ENCODE measurements around the gene INPP1.
"Not testable (repeated sequence)": the region's sequence is repeated elsewhere in the genome, so short reads cannot be mapped to it uniquely, and the experiment has no call there.

The INPP1 gene

DNA sequence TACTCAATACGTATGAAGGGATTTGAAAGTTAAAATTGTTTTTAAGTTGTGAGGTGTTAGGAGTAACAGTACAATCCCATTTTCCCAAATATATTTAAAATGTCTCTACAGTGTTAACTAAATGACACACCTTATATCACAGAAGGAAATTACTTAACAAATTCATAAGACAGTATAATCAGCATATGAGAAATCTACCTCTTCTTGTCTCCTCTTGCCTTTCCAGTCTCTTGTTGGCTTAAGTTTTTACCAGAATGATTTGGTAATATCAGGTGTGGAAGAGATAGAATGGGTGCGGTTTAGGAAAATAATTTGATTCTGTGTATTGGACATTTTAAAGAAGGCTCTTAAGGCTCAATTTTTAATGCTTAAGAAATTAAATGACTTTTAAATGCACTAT is 9.5 kb upstream of the INPP1 start:
- H3K4me3 ChIP-seq (replicated peaks; ENCODE audit: low read depth, low read length): no peak overlapping the region
- TF ChIP-seq, protein P1, sequence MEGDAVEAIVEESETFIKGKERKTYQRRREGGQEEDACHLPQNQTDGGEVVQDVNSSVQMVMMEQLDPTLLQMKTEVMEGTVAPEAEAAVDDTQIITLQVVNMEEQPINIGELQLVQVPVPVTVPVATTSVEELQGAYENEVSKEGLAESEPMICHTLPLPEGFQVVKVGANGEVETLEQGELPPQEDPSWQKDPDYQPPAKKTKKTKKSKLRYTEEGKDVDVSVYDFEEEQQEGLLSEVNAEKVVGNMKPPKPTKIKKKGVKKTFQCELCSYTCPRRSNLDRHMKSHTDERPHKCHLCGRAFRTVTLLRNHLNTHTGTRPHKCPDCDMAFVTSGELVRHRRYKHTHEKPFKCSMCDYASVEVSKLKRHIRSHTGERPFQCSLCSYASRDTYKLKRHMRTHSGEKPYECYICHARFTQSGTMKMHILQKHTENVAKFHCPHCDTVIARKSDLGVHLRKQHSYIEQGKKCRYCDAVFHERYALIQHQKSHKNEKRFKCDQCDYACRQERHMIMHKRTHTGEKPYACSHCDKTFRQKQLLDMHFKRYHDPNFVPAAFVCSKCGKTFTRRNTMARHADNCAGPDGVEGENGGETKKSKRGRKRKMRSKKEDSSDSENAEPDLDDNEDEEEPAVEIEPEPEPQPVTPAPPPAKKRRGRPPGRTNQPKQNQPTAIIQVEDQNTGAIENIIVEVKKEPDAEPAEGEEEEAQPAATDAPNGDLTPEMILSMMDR (IDR thresholded peaks at IDR 0.05; ENCODE audit: low read depth, low read length, missing control alignments): no peak
- DNase-seq (ENCODE audit: extremely low read depth, low read depth): no peak

DNA sequence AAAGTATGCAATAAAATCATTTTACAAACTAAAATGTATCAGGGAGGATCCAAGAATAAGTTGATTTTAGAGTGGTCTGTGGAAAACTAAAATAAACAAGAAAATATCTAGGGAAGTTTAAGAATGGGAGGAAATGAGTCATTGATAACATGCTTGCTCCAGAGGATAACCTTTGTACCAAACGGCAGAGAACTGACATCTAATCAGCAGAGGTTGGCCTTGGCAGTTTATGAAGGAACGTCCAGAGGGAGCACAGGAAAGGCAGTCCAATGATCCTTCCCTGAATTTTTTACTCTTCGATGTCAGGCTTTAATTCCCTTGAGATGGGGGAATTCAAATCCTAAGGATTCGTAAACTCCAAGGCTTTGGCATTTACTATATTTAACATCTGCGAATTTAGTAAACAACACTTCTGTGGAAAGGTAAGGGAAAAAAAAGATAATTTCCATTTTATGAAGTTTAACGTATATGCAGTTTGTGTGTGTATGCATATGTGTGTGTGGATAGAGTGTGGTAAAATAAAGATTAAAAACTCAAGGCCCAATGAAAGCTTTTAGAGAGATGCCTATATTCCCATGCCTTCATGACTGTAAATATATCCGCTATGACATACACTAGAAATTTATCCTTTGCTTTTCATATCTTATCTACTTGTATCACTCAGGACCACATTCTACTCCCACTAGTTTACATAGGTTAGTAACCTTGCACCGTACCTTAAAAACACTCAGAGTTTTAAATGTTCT is 8.7 kb upstream of the INPP1 start:
- no peak for DNase-seq (ENCODE audit: extremely low read depth, low read depth)
- TF ChIP-seq, protein P1 (IDR thresholded peaks at IDR 0.05; ENCODE audit: low read depth, low read length, missing control alignments): no peak
- no peak overlapping the region for H3K4me3 ChIP-seq (replicated peaks; ENCODE audit: low read depth, low read length)

DNA sequence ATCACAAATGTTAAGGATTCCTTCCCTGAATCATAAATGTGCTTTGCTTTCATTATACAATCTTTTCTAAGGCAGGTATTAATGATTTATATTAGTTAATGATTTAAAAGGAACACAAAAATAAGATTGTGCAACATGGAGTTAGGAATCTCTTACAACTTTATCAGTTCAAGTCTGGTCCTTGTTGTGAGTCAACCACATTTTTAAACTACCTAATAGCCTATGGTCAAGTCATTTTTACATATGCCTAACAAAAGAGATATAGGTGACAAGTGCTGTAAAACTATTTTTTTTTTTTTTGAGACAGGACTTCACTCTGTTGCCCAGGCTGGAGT is 8.2 kb upstream of the INPP1 start:
- no peak overlapping the region for H3K4me3 ChIP-seq (replicated peaks; ENCODE audit: low read depth, low read length)
- DNase-seq (ENCODE audit: extremely low read depth, low read depth): no peak
- TF ChIP-seq, protein P1 (IDR thresholded peaks at IDR 0.05; ENCODE audit: low read depth, low read length, missing control alignments): no peak

DNA sequence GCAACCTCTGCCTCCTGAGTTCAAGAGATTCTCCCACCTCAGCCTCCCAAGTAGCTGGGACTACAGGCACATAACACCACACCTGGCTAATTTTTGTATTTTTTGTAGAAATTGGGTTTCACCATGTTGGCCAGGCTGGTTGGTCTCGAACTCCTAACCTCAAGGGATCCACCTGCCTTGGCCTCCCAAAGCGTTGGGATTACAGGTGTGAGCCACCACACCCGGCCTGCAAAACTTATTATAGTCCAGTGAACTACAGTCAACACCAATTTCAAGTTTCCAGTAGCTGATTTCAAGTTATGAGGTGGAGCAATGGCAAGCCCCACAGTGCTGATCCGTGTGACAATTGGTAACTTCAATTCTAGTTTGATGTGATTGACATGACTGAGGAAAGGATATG is 7.8 kb upstream of the INPP1 start:
- DNase-seq (ENCODE audit: extremely low read depth, low read depth); H3K4me3 ChIP-seq (replicated peaks; ENCODE audit: low read depth, low read length): not testable (repeated sequence)

DNA sequence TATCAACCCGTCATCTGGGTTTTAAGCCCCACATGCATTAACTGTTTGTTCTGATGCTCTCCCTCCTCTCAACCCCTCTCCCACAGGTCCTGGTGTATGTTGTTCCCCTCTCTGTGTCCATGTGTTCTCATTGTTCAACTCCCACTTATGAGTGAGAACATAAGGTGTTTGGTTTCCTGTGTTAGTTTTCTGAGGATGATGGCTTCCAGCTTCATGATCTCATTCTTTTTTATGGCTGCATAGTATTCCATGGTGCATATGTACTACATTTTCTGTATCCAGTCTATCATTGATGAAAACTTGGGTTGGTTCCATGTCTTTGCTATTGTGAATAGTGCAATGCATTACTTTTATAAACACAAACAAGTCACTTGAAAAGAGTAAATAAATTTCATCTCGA is 7.0 kb upstream of the INPP1 start:
- no peak overlapping the region for H3K4me3 ChIP-seq (replicated peaks; ENCODE audit: low read depth, low read length)
- DNase-seq (ENCODE audit: extremely low read depth, low read depth): no peak
- TF ChIP-seq, protein P1 (IDR thresholded peaks at IDR 0.05; ENCODE audit: low read depth, low read length, missing control alignments): no peak

DNA sequence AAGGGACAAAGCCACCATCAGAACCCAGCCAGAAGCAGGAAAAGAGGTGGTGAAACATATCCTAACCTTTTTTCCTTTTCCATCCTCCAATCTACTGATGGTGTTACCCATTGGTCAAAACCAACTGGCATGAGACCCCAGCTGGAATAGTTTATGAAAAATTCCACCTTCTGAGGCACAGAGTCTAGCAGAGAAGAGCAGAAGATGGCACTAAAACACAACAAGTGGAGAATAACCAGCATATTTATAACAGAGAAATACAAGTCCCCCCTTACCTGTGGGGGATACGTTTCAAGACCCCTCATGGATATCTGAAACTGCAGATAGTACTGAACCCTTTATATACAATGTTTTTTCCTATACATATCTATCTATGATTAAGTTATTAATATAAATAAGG is 4.9 kb upstream of the INPP1 start:
- no peak overlapping the region for H3K4me3 ChIP-seq (replicated peaks; ENCODE audit: low read depth, low read length)
- TF ChIP-seq, protein P1 (IDR thresholded peaks at IDR 0.05; ENCODE audit: low read depth, low read length, missing control alignments): no peak
- no peak for DNase-seq (ENCODE audit: extremely low read depth, low read depth)

DNA sequence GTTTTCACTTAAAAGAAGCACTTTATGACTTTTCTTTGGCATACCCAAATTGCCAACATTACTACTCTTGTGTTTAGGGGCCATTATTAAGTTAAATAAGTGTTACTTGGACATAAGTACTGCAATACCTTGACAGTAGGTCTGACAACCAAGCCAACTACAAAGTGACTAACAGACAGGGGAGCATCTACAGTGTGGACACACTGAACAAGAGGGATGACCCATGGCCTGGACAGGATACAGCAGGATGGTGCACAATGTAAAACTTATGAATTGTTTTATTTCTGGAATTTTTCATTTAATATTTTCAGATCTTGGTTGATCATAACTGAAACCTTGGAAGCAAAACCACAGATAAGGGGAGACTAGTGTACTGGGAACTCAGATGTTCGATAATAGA is 4.0 kb upstream of the INPP1 start:
- no peak for DNase-seq (ENCODE audit: extremely low read depth, low read depth)
- H3K4me3 ChIP-seq (replicated peaks; ENCODE audit: low read depth, low read length): no peak overlapping the region
- TF ChIP-seq, protein P1 (IDR thresholded peaks at IDR 0.05; ENCODE audit: low read depth, low read length, missing control alignments): no peak
